ENCODE data around the gene BMP8B.

Gene BMP8B

GRCh38 chr1:39720094-39720999 is 68.3 kb downstream of the BMP8B start:
- DNase-seq: peak; percentile 33

GRCh38 chr1:39717809-39718208 is 70.9 kb downstream of the BMP8B start:
- DNase-seq: no peak

- no peak for DNase-seq
Measured at GRCh38 chr1:39713557-39713956, 75.1 kb downstream of the BMP8B start.

GRCh38 chr1:39711966-39712340 is 76.7 kb downstream of the BMP8B start:
- DNase-seq: no peak

GRCh38 chr1:39711104-39711965 is 77.3 kb downstream of the BMP8B start:
- no peak for DNase-seq

GRCh38 chr1:39707506-39707905 is 81.2 kb downstream of the BMP8B start:
- DNase-seq: no peak
